ENCODE results near the gene CUX1. TPM values are rescaled to one million over a fixed set of nuclear protein-coding genes. Genes with fewer than 3 reads are reported as not detected.

Gene CUX1
- total RNA-seq, 4 donors from 2014 or later, result 40.8 to 62.1 (median 43.8) TPM

- DNase-seq (ENCODE audit: low spot score in 2 of 2), result no peak
- H3K4me3 ChIP-seq (ENCODE audit: low read depth, poor library complexity, severe bottlenecking), result no peak overlapping the region
- 82 to 91% methylated on average over 6 of the region's 6 CpGs for WGBS, 2 donors
- no peak for TF ChIP-seq POLR2A (IDR thresholded peaks at IDR 0.05)
- intact Hi-C loops (cut with DNase I; ENCODE audit: low total_unique reads), result no loop called here
These were observed 347.7 kb downstream of the CUX1 start for GRCh38 chr7:102165136-102165535.

GRCh38 chr7:102167254-102167653 is 349.8 kb downstream of the CUX1 start:
- no peak for TF ChIP-seq POLR2A (IDR thresholded peaks at IDR 0.05)
- no peak for TF ChIP-seq CTCF (IDR thresholded peaks at IDR 0.05)
- H3K4me3 ChIP-seq (ENCODE audit: low read depth, poor library complexity, severe bottlenecking), result no peak overlapping the region
- no peak for DNase-seq (ENCODE audit: low spot score in 2 of 2)
- 73 to 94% methylated on average over 6 of the region's 6 CpGs for WGBS, 2 donors
- intact Hi-C loops (cut with DNase I; ENCODE audit: low total_unique reads), result no loop called here

DNA sequence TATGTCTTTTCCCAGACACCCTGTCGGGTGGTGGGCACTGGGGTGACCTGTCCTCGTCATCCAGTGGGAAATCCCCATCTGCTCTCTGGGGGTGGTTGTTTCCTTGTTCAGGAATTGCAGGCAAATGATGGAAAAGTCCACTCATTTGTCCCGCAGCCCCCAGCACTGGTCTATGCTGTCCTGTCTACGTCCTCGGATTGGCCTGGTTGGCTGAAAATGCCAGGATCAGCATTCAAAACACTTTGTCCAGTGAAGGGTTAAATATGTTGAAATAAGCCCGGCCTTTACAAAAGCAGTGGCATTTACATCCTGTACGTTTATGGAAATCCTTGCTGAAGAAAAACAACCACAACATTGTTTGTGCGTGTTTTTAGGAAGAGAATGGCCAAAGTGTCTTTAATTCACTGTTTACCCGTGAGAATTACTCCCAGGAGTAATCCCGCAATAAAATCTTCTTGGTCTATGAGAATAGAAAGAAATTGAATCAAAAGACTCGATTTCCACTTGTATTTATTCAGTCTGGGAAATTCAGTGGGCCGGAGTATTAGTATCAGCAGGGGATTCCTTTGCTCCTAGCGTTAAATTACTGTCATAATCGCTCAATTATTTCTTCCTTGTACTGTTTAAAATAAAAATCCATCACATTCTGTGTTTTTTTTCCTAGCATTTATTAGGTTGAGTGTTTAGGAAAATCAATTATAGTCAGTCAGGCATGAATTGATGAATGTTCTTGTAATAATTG is 352.4 kb downstream of the CUX1 start:
- DNase-seq (ENCODE audit: low spot score in 2 of 2), result no peak
- TF ChIP-seq POLR2A (IDR thresholded peaks at IDR 0.05), result no peak
- no peak for TF ChIP-seq CTCF (IDR thresholded peaks at IDR 0.05)
- intact Hi-C loops (cut with DNase I; ENCODE audit: low total_unique reads), result no loop called here
- WGBS, 2 donors, result 69 to 70% methylated on average over 14 of the region's 14 CpGs
- no peak overlapping the region for H3K4me3 ChIP-seq (ENCODE audit: low read depth, poor library complexity, severe bottlenecking)

DNA sequence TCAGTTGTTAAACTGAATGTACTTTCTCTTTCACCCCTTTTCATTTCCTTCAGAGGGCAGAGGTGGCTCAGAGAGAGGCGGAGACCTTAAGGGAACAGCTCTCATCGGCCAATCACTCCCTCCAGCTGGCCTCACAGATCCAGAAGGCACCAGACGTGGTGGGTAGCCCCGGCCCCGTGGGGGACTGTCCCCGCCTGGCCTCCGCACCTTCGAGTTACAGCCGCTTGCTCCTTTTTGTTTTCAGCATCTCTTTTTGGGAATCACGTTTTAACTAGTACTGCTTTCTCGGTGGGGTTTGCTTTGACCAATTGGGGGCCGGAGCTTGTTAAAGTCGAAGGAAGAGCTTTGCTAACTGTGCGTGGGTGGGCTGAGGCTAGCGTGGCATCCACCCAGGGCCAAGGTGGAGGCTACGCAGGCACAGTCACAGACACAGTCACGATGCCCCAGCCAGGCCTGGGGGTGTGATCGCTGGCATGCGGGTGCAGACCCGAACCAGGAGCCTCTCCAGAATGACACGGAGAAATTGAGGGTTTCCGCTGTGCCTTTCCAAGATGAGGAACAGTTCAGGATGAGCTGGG is 353.1 kb downstream of the CUX1 start:
- DNase-seq (ENCODE audit: low spot score in 2 of 2), result no peak
- intact Hi-C loops (cut with DNase I; ENCODE audit: low total_unique reads), result no loop called here
- TF ChIP-seq CTCF (IDR thresholded peaks at IDR 0.05) (no peak), POLR2A (IDR thresholded peaks at IDR 0.05) (no peak)
- WGBS, 2 donors, result 81 to 90% methylated on average over 22 of the region's 22 CpGs
- H3K4me3 ChIP-seq (ENCODE audit: low read depth, poor library complexity, severe bottlenecking), result no peak overlapping the region

DNA sequence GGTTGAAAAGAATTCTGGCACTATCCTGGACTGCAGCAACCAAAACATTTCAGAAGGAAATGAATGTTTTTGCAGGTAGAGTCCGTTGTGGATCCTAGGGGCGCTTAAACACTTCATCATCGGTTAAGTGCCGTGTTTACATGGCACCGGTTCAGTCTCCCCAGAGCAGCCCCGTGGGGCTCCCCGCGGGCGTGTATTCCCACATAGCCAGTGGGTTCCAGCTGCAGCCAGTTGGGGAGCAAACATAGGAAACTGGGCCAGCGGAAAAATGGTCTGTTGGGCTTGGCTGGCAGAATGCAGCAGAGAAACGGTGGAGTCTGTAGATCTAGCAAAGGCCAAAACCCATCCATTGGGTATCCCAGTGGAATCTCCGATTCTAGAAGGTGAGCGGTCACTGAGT is 356.2 kb downstream of the CUX1 start:
- no peak for TF ChIP-seq POLR2A (IDR thresholded peaks at IDR 0.05)
- no peak for TF ChIP-seq CTCF (IDR thresholded peaks at IDR 0.05)
- intact Hi-C loops (cut with DNase I; ENCODE audit: low total_unique reads), result no loop called here
- no peak for DNase-seq (ENCODE audit: low spot score in 2 of 2)
- WGBS, 2 donors, result 91% methylated on average over 13 of the region's 13 CpGs
- H3K4me3 ChIP-seq (ENCODE audit: low read depth, poor library complexity, severe bottlenecking), result no peak overlapping the region

DNA sequence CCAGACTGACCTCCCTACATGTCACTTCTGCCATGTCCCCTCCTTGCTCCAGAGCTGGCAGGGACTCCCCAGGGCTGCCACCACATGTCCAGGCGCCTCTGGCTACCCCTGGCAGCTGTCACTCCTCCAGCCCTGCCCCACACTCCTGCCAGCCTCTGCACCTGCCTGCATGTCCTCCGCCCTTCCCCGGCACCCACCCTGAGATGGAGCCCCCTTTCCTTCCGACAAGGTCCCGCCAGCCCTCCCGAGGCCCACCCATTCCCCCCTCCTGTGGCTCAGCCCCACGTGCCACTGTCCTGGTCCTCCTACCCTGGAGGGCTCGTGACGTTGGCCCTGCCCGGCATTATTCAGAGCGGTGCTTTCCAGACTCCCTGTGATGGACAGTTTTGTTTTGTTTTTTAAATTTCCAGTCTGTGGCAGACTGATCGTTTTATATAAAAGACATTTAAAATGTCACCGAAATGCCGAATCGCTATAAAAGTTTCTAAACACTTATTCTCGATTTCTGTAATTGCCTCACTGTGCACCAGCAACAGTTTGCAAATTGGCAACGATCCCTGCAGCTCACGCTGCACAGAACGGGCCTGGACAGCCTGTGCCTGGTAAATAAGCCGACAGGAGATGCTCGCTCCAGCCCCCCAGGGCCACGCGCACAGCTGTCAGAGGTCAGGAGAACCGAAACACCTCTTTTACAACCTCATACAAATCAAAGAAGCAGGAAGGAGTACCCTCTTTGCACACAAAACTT is 358.2 kb downstream of the CUX1 start:
- no peak for DNase-seq (ENCODE audit: low spot score in 2 of 2)
- H3K4me3 ChIP-seq (ENCODE audit: low read depth, poor library complexity, severe bottlenecking), result no peak overlapping the region
- intact Hi-C loops (cut with DNase I; ENCODE audit: low total_unique reads), result no loop called here
- WGBS, 2 donors, result 87 to 89% methylated on average over 24 of the region's 24 CpGs
- TF ChIP-seq CTCF (IDR thresholded peaks at IDR 0.05) (no peak), POLR2A (IDR thresholded peaks at IDR 0.05) (no peak)

All from lower leg skin (tissue), 4 donors.